Tibial artery (tissue), 4 donors: Measurements from ENCODE around the gene CDH11.

ENCODE experiments used
- DNase-seq, 2 donors: peaks; one replicate each; pipeline ENCODE4 v3.0.0-alpha.2; 2019
- H3K27ac ChIP-seq, 2 donors: fragments of 200-600 bp; sonication (generic) in 1 of 2; 1 replicate in 1 of 2; 2 replicates in 1 of 2; pipeline ENCODE4 v1.5.1; 2018 to 2019; ENCODE audit warnings: mild to moderate bottlenecking in 1 of 2
- H3K27me3 ChIP-seq, 2 donors: fragments of 200-600 bp; sonication (generic) in 1 of 2; one replicate each; pipeline versions ENCODE4 v1.5.1 to v1.6.0; 2016 to 2019
- H3K36me3 ChIP-seq, 3 donors: fragments of 200-600 bp; sonication (generic) in 2 of 3; one replicate each; pipeline ENCODE4 v1.5.1; 2016 to 2019; ENCODE audit warnings: mild to moderate bottlenecking in 2 of 3
- H3K4me1 ChIP-seq, 4 donors: fragments of 200-600 bp; sonication (generic) in 2 of 4; 1 replicate in 3 of 4; 2 replicates in 1 of 4; pipeline ENCODE4 v1.5.1; 2016 to 2019
- H3K4me3 ChIP-seq, 2 donors: fragments of 200-600 bp; sonication (generic) in 1 of 2; 1 replicate in 1 of 2; 2 replicates in 1 of 2; pipeline ENCODE4 v1.5.1; 2018 to 2019; ENCODE audit warnings: mild to moderate bottlenecking in 2 of 2
- H3K9me3 ChIP-seq, 3 donors: fragments of 200-600 bp; sonication (generic) in 1 of 3; one replicate each; pipeline ENCODE4 v1.5.1; 2016 to 2019
- intact Hi-C: fragments of 100-400 bp; cut with DNase I; formaldehyde crosslinking; loops from one replicate; pipeline ENCODE4 v1.15.0; 2023; ENCODE audit warnings: low total_unique reads
- TF ChIP-seq, protein P1 (sequence below), 2 experiments: fragments of 200-600 bp in 1 of 2; fragments of 450-650 bp in 1 of 2; IDR thresholded peaks; one replicate each; pipeline ENCODE4 v1.5.1; 2017 to 2019; ENCODE audit warnings: antibody characterized with exemption in 2 of 2, mild to moderate bottlenecking in 1 of 2, moderate library complexity in 1 of 2

Gene CDH11

DNA sequence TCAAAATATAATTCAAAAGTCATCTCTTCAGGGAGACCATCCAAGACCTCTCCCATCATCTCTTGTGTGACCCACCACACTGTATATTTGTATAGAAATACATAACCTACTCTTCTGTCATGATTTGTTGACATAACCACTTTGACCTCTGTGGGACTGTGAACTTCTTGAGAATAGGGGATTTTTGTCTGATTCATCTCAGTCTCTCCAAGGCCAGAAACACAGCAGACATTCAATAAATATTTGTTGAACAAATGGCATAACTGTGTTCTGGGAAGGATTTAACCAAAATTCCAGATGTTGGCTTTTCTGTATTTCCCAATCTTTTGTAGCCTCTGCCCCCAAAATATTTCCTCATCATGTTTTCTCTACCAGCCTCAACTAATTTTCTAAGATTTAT, 169.7 kb downstream of the CDH11 start:
- DNase-seq: no peak
- TF ChIP-seq, protein P1, sequence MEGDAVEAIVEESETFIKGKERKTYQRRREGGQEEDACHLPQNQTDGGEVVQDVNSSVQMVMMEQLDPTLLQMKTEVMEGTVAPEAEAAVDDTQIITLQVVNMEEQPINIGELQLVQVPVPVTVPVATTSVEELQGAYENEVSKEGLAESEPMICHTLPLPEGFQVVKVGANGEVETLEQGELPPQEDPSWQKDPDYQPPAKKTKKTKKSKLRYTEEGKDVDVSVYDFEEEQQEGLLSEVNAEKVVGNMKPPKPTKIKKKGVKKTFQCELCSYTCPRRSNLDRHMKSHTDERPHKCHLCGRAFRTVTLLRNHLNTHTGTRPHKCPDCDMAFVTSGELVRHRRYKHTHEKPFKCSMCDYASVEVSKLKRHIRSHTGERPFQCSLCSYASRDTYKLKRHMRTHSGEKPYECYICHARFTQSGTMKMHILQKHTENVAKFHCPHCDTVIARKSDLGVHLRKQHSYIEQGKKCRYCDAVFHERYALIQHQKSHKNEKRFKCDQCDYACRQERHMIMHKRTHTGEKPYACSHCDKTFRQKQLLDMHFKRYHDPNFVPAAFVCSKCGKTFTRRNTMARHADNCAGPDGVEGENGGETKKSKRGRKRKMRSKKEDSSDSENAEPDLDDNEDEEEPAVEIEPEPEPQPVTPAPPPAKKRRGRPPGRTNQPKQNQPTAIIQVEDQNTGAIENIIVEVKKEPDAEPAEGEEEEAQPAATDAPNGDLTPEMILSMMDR (IDR thresholded peaks at IDR 0.05): no peak
- peaks cover 0 to 9% (median 2%) of the 10 kb centered on the region in 4 donors for H3K4me1 ChIP-seq
- no peaks in the 10 kb centered on the region for H3K27me3 ChIP-seq
- no peak overlapping the region for H3K27ac ChIP-seq
- H3K4me3 ChIP-seq: no peak overlapping the region
- H3K36me3 ChIP-seq: peaks cover 18 to 33% (median 20%) of the 10 kb centered on the region in 3 donors
- H3K9me3 ChIP-seq: no peaks in the 10 kb centered on the region
- intact Hi-C loops: no loop called here

DNA sequence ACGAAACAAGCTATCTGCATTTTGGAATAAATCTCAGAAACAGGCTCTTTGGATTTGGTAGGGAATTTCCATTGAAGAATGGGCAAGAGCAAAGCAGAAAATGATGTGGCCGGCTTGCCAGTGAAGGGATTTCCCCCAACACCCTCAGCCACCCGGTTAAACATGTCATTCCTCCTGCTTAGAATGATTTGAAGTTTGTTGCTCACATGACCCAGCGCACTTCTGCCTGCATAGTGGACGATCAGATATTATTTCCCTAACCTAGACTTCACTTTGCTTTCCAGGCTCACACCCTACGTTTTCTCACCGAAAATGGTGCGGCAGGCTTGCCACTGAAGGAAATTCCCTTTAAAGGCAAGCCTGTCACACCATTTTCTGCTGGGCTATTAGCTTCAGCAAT, 170.7 kb downstream of the CDH11 start:
- H3K27ac ChIP-seq: no peak overlapping the region

DNA sequence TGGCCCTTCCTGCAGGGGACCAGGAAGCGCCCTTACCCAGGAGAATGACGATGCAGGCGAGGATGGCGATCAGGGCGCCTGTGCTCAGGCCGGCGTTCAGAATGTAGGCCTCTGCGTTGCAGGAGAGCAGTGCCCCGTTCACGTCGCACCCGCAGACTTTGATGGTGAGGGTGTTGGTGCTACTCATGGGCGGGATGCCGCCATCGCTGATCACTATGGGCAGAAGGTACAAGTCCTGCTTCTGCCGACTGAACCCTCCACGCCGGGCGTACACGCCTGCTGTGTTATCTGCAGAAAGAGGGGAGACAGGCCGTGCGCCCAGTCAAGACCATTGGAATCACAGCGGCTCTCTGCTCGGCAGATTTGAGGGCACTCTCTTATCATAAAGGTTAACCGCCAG, 171.1 kb downstream of the CDH11 start:
- intact Hi-C loops: no loop called here
- H3K9me3 ChIP-seq: no peaks in the 10 kb centered on the region
- H3K27me3 ChIP-seq: no peaks in the 10 kb centered on the region
- peaks cover 0 to 9% (median 2%) of the 10 kb centered on the region in 4 donors for H3K4me1 ChIP-seq
- H3K27ac ChIP-seq: no peak overlapping the region
- TF ChIP-seq, protein P1 (IDR thresholded peaks at IDR 0.05): no peak
- H3K36me3 ChIP-seq: peaks cover 18 to 33% (median 20%) of the 10 kb centered on the region in 3 donors
- no peak for DNase-seq
- no peak overlapping the region for H3K4me3 ChIP-seq

More for the DNA sequence above, 170.7 kb downstream of the CDH11 start:
- no peak for DNase-seq
- H3K9me3 ChIP-seq: no peaks in the 10 kb centered on the region
- peaks cover 0 to 9% (median 2%) of the 10 kb centered on the region in 4 donors for H3K4me1 ChIP-seq
- TF ChIP-seq, protein P1 (IDR thresholded peaks at IDR 0.05): no peak
- intact Hi-C loops: no loop called here
- no peaks in the 10 kb centered on the region for H3K27me3 ChIP-seq
- no peak overlapping the region for H3K4me3 ChIP-seq
- peaks cover 18 to 33% (median 20%) of the 10 kb centered on the region in 3 donors for H3K36me3 ChIP-seq

DNA sequence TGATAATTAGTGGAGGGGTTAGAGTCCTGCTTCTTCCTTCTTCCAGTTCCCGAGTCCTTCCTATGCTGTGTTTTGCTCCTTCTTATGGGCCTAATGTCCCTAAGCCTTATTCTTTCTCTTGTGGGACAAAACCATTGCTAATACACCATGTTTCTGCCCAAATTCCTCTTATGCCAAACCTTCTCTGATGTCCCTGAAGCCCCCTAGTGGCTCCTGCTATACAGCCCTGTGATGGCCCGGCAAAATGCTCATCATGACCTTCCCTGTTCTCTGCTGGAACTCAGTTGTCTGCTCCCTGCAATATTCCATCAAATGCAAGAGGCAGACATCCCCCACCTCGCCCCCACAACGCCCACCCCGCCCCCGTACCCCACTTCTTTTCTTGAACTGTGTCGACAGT, 171.6 kb downstream of the CDH11 start:
- Histone ChIP-seq H3K27me3 (no peaks in the 10 kb centered on the region), H3K9me3 (no peaks in the 10 kb centered on the region), H3K36me3 (peaks cover 18 to 33% (median 20%) of the 10 kb centered on the region in 3 donors), H3K4me1 (peaks cover 0 to 9% (median 2%) of the 10 kb centered on the region in 4 donors), H3K27ac (no peak overlapping the region), H3K4me3 (no peak overlapping the region)
- TF ChIP-seq, protein P1 (IDR thresholded peaks at IDR 0.05): no peak
- no peak for DNase-seq
- intact Hi-C loops: no loop called here

DNA sequence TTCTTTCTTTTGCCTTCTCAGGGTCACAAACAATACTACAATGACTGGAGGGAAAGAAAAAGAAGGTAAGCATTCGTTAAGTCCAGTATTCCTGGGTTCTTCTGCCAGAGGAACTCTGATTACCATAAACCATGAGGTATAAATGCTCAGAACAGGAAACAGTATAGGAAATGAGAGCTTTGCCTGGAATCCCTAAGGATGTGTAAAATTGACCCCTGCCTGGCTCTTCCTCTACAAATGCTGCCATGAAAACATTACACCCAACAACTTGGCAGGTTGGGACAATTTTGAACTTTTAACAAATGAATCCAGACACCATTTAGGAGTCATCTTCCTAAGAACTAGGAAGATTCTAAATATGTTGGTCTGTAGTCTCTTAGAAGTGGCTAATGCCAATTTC, 173.8 kb downstream of the CDH11 start:
- Histone ChIP-seq H3K9me3 (no peaks in the 10 kb centered on the region), H3K4me1 (peaks cover 0 to 9% (median 2%) of the 10 kb centered on the region in 4 donors), H3K27me3 (no peaks in the 10 kb centered on the region), H3K36me3 (peaks cover 18 to 33% (median 20%) of the 10 kb centered on the region in 3 donors), H3K4me3 (no peak overlapping the region), H3K27ac (no peak overlapping the region)
- TF ChIP-seq, protein P1 (IDR thresholded peaks at IDR 0.05): no peak
- DNase-seq: no peak
- intact Hi-C loops: no loop called here

DNA sequence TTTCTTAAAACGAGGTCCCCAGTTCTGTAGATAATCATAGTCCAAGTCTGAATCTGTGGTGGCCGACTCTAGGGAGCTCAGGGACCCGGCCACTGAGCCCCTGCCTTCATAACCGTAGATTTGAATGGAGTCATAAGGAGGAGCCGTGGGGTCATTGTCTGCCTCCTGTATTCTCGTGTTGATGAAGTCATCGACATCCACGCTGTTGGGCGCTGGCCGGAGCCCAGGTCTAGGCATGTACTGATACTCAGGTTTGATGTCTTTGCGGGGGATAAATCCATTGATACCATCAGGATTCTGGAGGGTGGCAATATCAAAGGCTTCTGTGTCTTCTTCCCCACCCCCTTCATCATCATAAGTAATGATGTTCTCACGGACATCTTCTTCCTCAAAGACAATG, 174.2 kb downstream of the CDH11 start:
- Histone ChIP-seq H3K27me3 (no peaks in the 10 kb centered on the region), H3K4me3 (no peak overlapping the region), H3K27ac (no peak overlapping the region), H3K4me1 (peaks cover 0 to 9% (median 2%) of the 10 kb centered on the region in 4 donors), H3K9me3 (no peaks in the 10 kb centered on the region), H3K36me3 (peaks cover 18 to 33% (median 20%) of the 10 kb centered on the region in 3 donors)
- intact Hi-C loops: no loop called here
- TF ChIP-seq, protein P1 (IDR thresholded peaks at IDR 0.05): no peak
- no peak for DNase-seq
